Right kidney (tissue), 9 donors: ENCODE measurements around the gene SLC5A9.

Experiments used
- DNase-seq: peaks from one replicate; pipeline ENCODE4 v3.0.0-alpha.2; 2016
- long read RNA-seq, 8 donors: transcript quantifications; one replicate each; lab custom pipeline, GENCODE V29; 2026

The SLC5A9 gene
- long read RNA-seq, donor 1, partial matches to known transcripts, result 0 of 2 reads
- long read RNA-seq, donor 1, other reads (novel, unspliced or antisense), result 0 of 2 reads
- long read RNA-seq, donor 2, partial matches to known transcripts, result 0 of 1 reads
- long read RNA-seq, donor 2, other reads (novel, unspliced or antisense), result 0 of 1 reads
- long read RNA-seq, donor 3, result 0 reads
- long read RNA-seq, donor 4, result 0 reads
- long read RNA-seq, donor 5, result 0 reads
- long read RNA-seq, donor 6, result 0 reads
- long read RNA-seq, donor 7, partial matches to known transcripts, result 6 of 6 reads
- long read RNA-seq, donor 7, other reads (novel, unspliced or antisense), result 0 of 6 reads
- long read RNA-seq, donor 8, result 0 reads

DNA sequence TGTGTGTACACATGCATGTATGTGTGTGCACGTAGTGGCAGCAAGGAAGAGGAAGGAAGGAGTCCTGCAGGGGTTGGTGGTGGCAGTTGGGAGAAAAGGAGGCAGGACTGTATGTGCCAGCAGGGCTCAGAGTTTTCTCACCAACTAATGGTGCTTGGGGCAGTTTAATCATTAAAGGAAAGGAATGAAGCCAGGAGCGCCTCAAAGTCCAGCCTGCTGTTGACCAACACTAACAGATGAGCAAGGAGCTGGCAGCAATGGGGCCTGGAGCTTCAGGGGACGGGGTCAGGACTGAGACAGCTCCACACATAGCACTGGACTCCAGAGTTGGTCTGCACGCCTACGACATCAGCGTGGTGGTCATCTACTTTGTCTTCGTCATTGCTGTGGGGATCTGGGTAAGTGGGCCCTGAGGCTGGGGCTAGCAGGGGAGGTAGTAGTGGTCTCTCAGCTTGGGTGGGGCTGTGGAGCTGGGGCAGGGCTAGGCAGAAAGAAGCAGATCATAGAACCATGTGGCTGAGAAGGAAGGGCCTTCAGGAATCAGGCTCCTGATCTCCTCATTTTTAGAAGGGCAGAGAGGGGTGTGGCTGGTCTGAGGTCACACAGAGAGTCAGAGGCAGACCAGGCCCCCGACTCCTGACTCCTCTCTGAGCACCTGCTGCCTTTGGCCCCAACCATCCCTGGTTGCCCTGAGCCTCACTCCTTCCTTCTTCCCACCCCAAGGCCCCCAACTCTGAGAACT, at the start of gene SLC5A9:
Gene SLC5A9, plus strand, starts transcription at position 216 of the 742 bp plus-strand sequence. Its CDS starts 21 bp downstream, at position 237.
- no peak for DNase-seq

- no peak for DNase-seq
Observed at GRCh38 chr1:48175116-48175515, 47.4 kb upstream of the SLC5A9 start.

DNA sequence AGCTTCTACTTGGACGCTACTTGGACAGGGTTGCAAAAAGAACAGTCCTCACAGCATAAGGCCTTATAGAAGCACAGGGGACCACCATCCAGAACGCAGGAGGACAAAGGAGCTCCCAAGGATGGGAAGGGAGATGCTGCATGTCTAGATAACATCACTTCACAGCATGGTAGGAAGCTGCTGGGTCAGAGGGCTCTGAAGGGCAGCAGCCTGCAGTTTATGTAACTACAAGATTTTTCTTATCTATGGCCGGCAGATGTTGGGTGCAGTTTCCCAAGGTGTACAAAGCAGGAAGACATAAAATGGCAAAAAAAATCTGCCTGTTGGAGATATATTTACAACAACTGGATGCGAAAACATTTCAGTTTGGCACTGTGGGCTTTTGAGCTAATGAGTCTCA, 45.3 kb upstream of the SLC5A9 start:
- no peak for DNase-seq

GRCh38 chr1:48181669-48182367, 40.7 kb upstream of the SLC5A9 start:
- no peak for DNase-seq

GRCh38 chr1:48182439-48182838, 40.1 kb upstream of the SLC5A9 start:
- no peak for DNase-seq

- DNase-seq, result no peak
Observed at GRCh38 chr1:48186306-48186839, 36.1 kb upstream of the SLC5A9 start.

GRCh38 chr1:48187969-48188563, 34.5 kb upstream of the SLC5A9 start:
- DNase-seq, result no peak

DNA sequence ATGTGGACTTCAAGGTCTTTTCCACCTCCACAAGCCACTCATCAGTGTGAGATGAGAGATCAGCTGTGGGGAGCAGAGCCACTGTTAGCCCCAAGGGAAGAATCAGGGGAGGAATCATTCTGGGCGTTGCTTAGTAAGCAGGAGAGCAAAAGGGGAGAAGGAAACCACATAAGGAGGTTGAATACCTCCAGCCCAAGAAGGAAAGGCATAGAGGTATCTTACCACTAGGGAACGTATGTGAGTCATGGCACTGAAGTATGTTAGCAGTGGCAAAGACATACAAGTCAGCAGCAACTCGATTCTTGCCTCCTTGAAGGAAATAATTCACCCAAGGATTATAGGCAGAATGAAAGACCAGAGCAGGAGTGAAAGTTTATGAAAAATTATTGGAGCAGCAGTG, 31.6 kb upstream of the SLC5A9 start:
- DNase-seq, result no peak

GRCh38 chr1:48194801-48195200, 27.7 kb upstream of the SLC5A9 start:
- no peak for DNase-seq

DNA sequence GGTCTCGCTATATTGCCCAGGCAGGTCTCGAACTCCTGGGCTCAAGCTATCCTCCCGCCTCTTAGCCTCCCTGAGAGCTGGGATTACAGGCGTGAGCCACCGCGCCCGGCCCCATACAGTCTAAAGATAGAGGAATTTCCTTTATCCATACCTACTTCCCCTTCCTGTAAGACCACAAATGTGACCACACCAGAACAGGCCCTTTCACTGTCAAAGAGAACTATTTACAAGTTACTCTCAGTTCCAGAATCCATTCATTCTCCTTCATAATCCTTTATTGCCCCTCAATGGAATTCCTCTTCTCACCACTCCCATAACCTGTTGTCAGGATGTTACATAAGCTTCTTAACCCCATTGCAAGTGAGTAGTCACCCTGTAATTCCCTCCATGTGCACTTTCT, 26.3 kb upstream of the SLC5A9 start:
- no peak for DNase-seq

DNA sequence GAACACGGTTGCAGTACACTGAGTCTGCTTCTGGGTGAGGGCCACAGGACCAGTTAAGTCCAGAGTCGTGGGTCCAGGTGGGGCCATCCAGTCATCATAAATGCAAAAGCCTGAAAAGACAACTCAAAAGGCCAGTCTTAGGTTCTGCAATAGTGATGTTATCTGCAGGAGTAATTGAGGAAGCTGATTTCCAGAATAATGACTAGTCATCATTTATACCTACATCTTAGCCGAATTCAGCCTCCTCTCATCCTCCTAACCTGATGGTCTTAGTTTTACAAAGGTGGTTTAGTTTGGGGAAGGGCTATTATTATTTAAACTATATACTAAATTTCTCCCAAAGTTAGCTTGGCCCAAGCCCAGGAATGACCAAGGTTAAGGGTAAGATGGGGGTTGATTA, 23.5 kb upstream of the SLC5A9 start:
- DNase-seq, result no peak

GRCh38 chr1:48200166-48200900, 22.2 kb upstream of the SLC5A9 start:
- DNase-seq, result no peak

GRCh38 chr1:48202030-48202752, 20.3 kb upstream of the SLC5A9 start:
- peak; percentile 35 for DNase-seq

GRCh38 chr1:48203287-48203900, 19.1 kb upstream of the SLC5A9 start:
- DNase-seq, result no peak

DNA sequence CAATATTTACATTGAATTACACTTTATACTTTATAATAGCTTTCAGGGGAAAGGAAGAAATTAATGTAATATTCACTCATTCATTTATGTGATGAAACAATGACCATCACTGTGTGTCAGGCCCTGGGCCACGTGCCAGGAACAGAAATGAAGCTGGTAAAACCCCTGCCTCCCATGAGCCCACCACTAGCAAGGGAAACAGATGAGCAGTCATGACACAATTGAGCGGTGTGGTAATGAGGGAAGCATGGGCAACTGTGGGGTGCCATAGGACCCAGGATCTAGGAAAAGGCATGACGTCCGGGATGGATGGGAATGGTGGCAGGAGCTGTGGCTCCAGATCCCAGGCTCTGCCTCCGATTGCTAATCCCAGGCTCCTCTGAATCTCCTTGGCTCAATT, 17.0 kb upstream of the SLC5A9 start:
- no peak for DNase-seq

DNA sequence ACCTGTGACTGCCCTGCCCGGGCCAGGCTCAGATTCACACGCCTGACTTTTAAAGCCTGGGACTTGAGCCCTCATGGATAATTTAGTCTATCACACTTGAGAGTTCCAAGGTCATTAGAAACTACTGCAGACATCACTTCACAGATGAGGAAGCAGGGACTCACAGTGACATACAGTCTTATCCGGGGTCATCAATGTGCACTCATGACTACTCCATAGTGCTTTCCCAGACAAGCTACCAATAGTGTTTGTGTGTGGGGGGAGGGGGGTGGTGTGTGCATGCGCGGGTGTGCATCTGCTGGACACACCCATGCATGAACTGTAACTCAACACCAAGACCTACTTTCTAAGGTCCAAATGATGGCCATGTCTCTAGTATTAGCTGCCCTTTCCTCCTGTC, 16.1 kb upstream of the SLC5A9 start:
- no peak for DNase-seq

DNA sequence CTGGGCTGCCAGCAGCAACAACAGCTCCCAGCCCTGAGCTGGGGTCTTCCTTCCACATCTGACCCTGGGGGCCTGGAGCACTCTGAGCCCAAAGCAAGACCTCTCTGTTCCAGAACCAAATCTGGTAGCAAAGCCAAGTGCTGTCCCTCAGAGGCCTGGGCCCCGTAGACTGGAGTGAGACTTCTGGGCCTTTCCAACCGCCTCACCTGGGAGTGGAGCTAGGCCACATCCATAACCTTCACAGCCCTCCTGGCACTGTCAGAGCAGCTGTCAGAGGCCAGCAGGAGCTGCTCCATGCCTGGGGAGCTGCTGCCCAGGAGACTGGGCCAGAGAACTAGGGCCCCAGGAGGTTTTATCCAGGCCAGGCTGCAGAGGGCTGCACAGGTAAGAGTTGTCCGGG, 15.4 kb upstream of the SLC5A9 start:
- DNase-seq, result no peak

DNA sequence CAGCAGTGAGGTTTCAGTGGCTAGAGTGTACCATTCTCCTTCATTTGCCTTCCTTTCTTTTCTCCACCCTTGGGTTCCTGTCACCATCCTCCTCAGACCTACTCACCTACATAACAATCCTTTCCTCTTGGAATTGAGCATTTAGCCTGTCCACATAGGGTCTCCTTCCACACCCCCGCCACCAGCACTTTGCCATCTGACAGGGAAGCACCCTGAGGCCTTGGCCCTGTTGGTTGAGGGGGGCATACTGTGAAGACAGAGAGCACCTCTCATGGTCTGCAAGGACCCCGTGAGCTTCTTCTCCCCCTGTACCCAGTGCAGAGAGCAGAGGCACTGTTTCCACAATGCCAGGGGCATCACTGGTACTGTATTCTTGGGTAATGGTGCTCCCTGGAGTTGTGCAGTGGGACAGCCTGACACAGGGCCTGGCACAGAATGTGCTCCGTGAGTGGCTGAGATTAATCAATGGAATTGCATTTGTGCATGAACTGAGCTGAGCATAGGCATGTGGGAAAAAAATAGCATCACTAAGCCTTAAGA, 14.9 kb upstream of the SLC5A9 start:
- no peak for DNase-seq

DNA sequence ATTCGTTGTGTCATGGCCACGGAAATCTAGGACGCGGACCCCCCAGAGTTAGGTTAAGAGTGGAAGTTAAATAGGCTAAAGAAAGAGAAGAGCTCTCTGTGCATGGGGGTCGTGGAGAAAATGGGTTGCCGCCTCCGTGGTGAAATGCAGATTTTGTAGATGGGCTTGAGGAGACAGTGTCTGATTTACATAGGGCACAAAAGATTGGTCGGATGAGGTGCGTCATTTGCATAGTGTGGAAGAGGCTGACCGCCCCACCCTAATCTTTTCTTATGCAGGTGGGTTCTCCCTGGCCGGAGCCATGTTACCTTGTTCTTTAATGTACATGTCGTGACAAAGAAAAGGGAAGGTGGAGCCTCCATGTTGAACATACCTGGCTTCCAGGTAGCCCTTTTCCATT, 14.3 kb upstream of the SLC5A9 start:
- no peak for DNase-seq

DNA sequence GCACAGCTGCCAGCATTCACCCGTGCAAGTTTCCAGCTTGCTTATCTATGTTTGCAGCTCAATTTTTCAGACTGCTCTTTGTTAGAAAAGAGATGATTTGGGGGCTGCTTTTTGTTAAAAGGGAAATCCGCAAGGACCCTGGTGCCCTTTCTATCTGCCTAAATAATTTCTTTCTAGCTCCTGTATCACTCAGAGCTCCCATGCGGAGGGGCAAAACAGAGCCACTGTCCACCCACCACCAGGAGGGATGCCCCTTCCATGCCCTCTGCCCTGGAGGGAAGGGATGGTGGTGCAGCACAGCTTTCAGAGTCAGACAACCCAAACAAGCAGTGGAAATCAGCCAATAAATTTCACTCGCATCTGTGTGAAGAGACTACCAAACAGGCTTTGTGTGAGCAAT, 13.9 kb upstream of the SLC5A9 start:
- no peak for DNase-seq
